Thoracic aorta (tissue), 2 donors: ENCODE results near the gene POLR1H. TPM values are rescaled to one million over a fixed set of nuclear protein-coding genes. Genes with fewer than 3 reads are reported as not detected.

ENCODE experiments used
- ATAC-seq: fragments of 150-250 bp; one replicate; pipeline ENCODE4 v1.8.0; 2017; ENCODE audit warnings: low read depth; ENCODE audit not compliant: insufficient number of reproducible peaks, low FRiP score
- DNase-seq: peaks from one replicate; pipeline ENCODE4 v3.0.0-alpha.2; 2020; ENCODE audit warnings: low spot score
- H3K27ac ChIP-seq, 2 donors: fragments of 200-600 bp; sonication (generic); 1 replicate in 1 of 2; 2 replicates in 1 of 2; pipeline ENCODE4 v1.5.1; 2016; ENCODE audit warnings: mild to moderate bottlenecking in 2 of 2, moderate library complexity in 2 of 2
- H3K27me3 ChIP-seq: fragments of 200-600 bp; sonication (generic); replicated peaks from 2 replicates; pipeline ENCODE4 v1.6.0; 2016; ENCODE audit warnings: mild to moderate bottlenecking; ENCODE audit not compliant: insufficient read depth
- H3K36me3 ChIP-seq: fragments of 200-600 bp; sonication (generic); one replicate; pipeline ENCODE4 v1.5.1; 2016
- H3K4me1 ChIP-seq, 2 donors: fragments of 200-600 bp; sonication (generic); 1 replicate in 1 of 2; 2 replicates in 1 of 2; pipeline versions ENCODE4 v1.5.1 to v1.6.0; 2016; ENCODE audit warnings: low read depth in 2 of 2, mild to moderate bottlenecking in 1 of 2; ENCODE audit not compliant: control insufficient read depth in 1 of 2
- H3K4me3 ChIP-seq: fragments of 200-600 bp; sonication (generic); 2 replicates; pipeline ENCODE4 v1.5.1; 2016; ENCODE audit warnings: mild to moderate bottlenecking
- H3K9me3 ChIP-seq: fragments of 200-600 bp; sonication (generic); 2 replicates; pipeline ENCODE4 v1.5.1; 2016
- CTCF ChIP-seq: fragments of 200-600 bp; sonication (generic); IDR thresholded peaks from one replicate; pipeline ENCODE4 v1.5.1; 2019; ENCODE audit warnings: antibody characterized with exemption
- total RNA-seq, 2 donors: library from RNA; depleted of rRNA; stranded (reverse); fragments of >200 nt; gene quantifications; one replicate each; pipeline versions ENCODE4 v1.1.0 to v1.2.3, GENCODE V29; 2016

Gene POLR1H
- total RNA-seq, 2 donors from 2014 or later = 11.2 to 19.1 TPM

GRCh38 chr6:30044630-30045029 is 16.4 kb upstream of the POLR1H start:
- H3K9me3 ChIP-seq = no peaks in the 10 kb centered on the region
- no peaks in the 10 kb centered on the region for H3K4me1 ChIP-seq
- H3K4me3 ChIP-seq = no peak overlapping the region
- no peaks in the 10 kb centered on the region for H3K36me3 ChIP-seq
- TF ChIP-seq CTCF = no peak
- H3K27me3 ChIP-seq = no peaks in the 10 kb centered on the region
- ATAC-seq (no peak), DNase-seq (no peak)
- H3K27ac ChIP-seq = no peak overlapping the region

- ATAC-seq = no peak
- Histone ChIP-seq H3K27me3 (no peaks in the 10 kb centered on the region), H3K36me3 (no peaks in the 10 kb centered on the region), H3K27ac (no peak overlapping the region), H3K4me1 (no peaks in the 10 kb centered on the region), H3K9me3 (no peaks in the 10 kb centered on the region), H3K4me3 (no peak overlapping the region)
- DNase-seq = no peak
- TF ChIP-seq CTCF = no peak
These were observed 13.8 kb upstream of the POLR1H start for GRCh38 chr6:30047220-30047619.

- Histone ChIP-seq H3K4me3 (no peak overlapping the region), H3K36me3 (peaks cover 4% of the 10 kb centered on the region), H3K27me3 (no peaks in the 10 kb centered on the region), H3K27ac (no peak overlapping the region), H3K9me3 (no peaks in the 10 kb centered on the region), H3K4me1 (no peaks in the 10 kb centered on the region)
- ATAC-seq (no peak), DNase-seq (no peak)
- TF ChIP-seq CTCF = no peak
These were observed 7.4 kb upstream of the POLR1H start for GRCh38 chr6:30053682-30054081.

- no peak overlapping the region for H3K4me3 ChIP-seq
- peaks cover 4% of the 10 kb centered on the region for H3K36me3 ChIP-seq
- ATAC-seq (no peak), DNase-seq (no peak)
- no peaks in the 10 kb centered on the region for H3K27me3 ChIP-seq
- no peak for TF ChIP-seq CTCF
- H3K27ac ChIP-seq = no peak overlapping the region
- H3K4me1 ChIP-seq = peaks cover 6 to 11% of the 10 kb centered on the region in 2 donors
- no peaks in the 10 kb centered on the region for H3K9me3 ChIP-seq
These were observed 5.6 kb upstream of the POLR1H start for GRCh38 chr6:30055513-30055912.

GRCh38 chr6:30060606-30061091 is 416 bp upstream of the POLR1H start:
- peak overlapping the region; percentile 86 to 96 for H3K27ac ChIP-seq
- DNase-seq = no peak
- no peak for TF ChIP-seq CTCF
- peaks cover under 1% of the 10 kb centered on the region for H3K36me3 ChIP-seq
- H3K4me3 ChIP-seq = peak overlapping the region; percentile 97
- H3K4me1 ChIP-seq = peaks cover 8 to 25% of the 10 kb centered on the region in 2 donors
- ATAC-seq = peak; percentile 14
- H3K27me3 ChIP-seq = no peaks in the 10 kb centered on the region
- H3K9me3 ChIP-seq = no peaks in the 10 kb centered on the region
